Breast epithelium (tissue), 4 donors: ENCODE measurements around the gene GBA2. TPM values are rescaled to one million over a fixed set of nuclear protein-coding genes. Genes with fewer than 3 reads are reported as not detected.
A peak's percentile ranks its signal among the peaks of the same experiment; 100 is the strongest.

Source experiments
- DNase-seq, 2 donors: peaks; one replicate each; pipeline ENCODE4 v3.0.0-alpha.2; 2019; ENCODE audit warnings: low spot score in 2 of 2
- H3K27ac ChIP-seq, 2 donors: fragments of 200-600 bp; sonication (generic) in 1 of 2; one replicate each; pipeline ENCODE4 v1.5.1; 2016 to 2019; ENCODE audit warnings: mild to moderate bottlenecking in 1 of 2
- H3K27me3 ChIP-seq, 2 donors: fragments of 200-600 bp; sonication (generic) in 1 of 2; one replicate each; pipeline versions ENCODE4 v1.5.1 to v1.6.0; 2017 to 2019; ENCODE audit warnings: control low read depth in 1 of 2, mild to moderate bottlenecking in 1 of 2
- H3K36me3 ChIP-seq: fragments of 200-600 bp; one replicate; pipeline ENCODE4 v1.5.1; 2019
- H3K4me1 ChIP-seq, 2 donors: fragments of 200-600 bp; sonication (generic); one replicate each; pipeline ENCODE4 v1.5.1; 2016 to 2019; ENCODE audit warnings: control low read depth in 1 of 2
- H3K4me3 ChIP-seq, 3 donors: fragments of 200-600 bp; sonication (generic); 1 replicate in 2 of 3; 2 replicates in 1 of 3; pipeline ENCODE4 v1.5.1; 2016 to 2019; ENCODE audit warnings: mild to moderate bottlenecking in 3 of 3, moderate library complexity in 2 of 3
- H3K9me3 ChIP-seq, 2 donors: fragments of 200-600 bp; sonication (generic) in 1 of 2; one replicate each; pipeline ENCODE4 v1.5.1; 2016 to 2019; ENCODE audit warnings: control low read depth in 1 of 2
- CTCF ChIP-seq, 3 donors: fragments of 450-650 bp; IDR thresholded peaks; one replicate each; pipeline ENCODE4 v1.5.1; 2016 to 2017; ENCODE audit warnings: antibody characterized with exemption in 3 of 3, mild to moderate bottlenecking in 3 of 3, moderate library complexity in 3 of 3
- POLR2A ChIP-seq: fragments of 450-650 bp; IDR thresholded peaks from one replicate; pipeline ENCODE4 v1.6.1; 2016; ENCODE audit warnings: antibody characterized with exemption, mild to moderate bottlenecking, moderate library complexity
- POLR2AphosphoS5 ChIP-seq, 3 donors: sonication (generic); formaldehyde crosslinking; IDR thresholded peaks; one replicate each; pipeline ENCODE4 v1.6.1; 2017; ENCODE audit warnings: antibody characterized with exemption in 3 of 3
- intact Hi-C: fragments of 100-400 bp; cut with DNase I; formaldehyde crosslinking; loops from one replicate; pipeline ENCODE4 v1.15.1; 2023; ENCODE audit warnings: low total_unique reads
- total RNA-seq, 3 donors: library from RNA; depleted of rRNA; stranded (reverse); fragments of >200 nt; gene quantifications; one replicate each; pipeline ENCODE4 v1.1.0, GENCODE V29; 2016

The GBA2 gene
- total RNA-seq, 3 donors from 2014 or later = 44.5 to 63.8 (median 57.0) TPM

GRCh38 chr9:35700942-35701341, 48.1 kb downstream of the GBA2 start:
- TF ChIP-seq POLR2A (no peak), POLR2AphosphoS5 (IDR thresholded peaks at IDR 0.05) (no peak)
- H3K27me3 ChIP-seq = no peaks in the 10 kb centered on the region
- intact Hi-C loops = no loop called here
- no peak overlapping the region for H3K4me3 ChIP-seq
- H3K36me3 ChIP-seq = peaks cover 33% of the 10 kb centered on the region
- DNase-seq = no peak
- H3K4me1 ChIP-seq = no peaks in the 10 kb centered on the region
- H3K27ac ChIP-seq = no peak overlapping the region
- no peaks in the 10 kb centered on the region for H3K9me3 ChIP-seq

- intact Hi-C loops = no loop called here
- TF ChIP-seq POLR2A (no peak), CTCF (IDR thresholded peaks at IDR 0.05) (no peak), POLR2AphosphoS5 (IDR thresholded peaks at IDR 0.05) (no peak)
- H3K36me3 ChIP-seq = peaks cover 27% of the 10 kb centered on the region
- no peak for DNase-seq
- no peaks in the 10 kb centered on the region for H3K9me3 ChIP-seq
- H3K27ac ChIP-seq = no peak overlapping the region
- no peaks in the 10 kb centered on the region for H3K4me1 ChIP-seq
- H3K27me3 ChIP-seq = no peaks in the 10 kb centered on the region
- no peak overlapping the region for H3K4me3 ChIP-seq
Observed at GRCh38 chr9:35700031-35700430, 49.0 kb downstream of the GBA2 start.

GRCh38 chr9:35698231-35698630, 50.8 kb downstream of the GBA2 start:
- TF ChIP-seq CTCF (IDR thresholded peaks at IDR 0.05) (no peak), POLR2AphosphoS5 (IDR thresholded peaks at IDR 0.05) (no peak), POLR2A (no peak)
- Histone ChIP-seq H3K4me1 (no peaks in the 10 kb centered on the region), H3K4me3 (no peak overlapping the region), H3K27me3 (no peaks in the 10 kb centered on the region), H3K9me3 (no peaks in the 10 kb centered on the region), H3K36me3 (peaks cover 17% of the 10 kb centered on the region), H3K27ac (peak overlapping the region; percentile 8 to 66)
- intact Hi-C loops = no loop called here
- DNase-seq = no peak

GRCh38 chr9:35697486-35697885, 51.5 kb downstream of the GBA2 start:
- TF ChIP-seq CTCF (IDR thresholded peaks at IDR 0.05) (no peak), POLR2A (no peak), POLR2AphosphoS5 (IDR thresholded peaks at IDR 0.05) (no peak)

GRCh38 chr9:35696520-35697215, 52.4 kb downstream of the GBA2 start:
- TF ChIP-seq CTCF (IDR thresholded peaks at IDR 0.05) (peak; percentile 51 to 74 (median 71)), POLR2A (no peak), POLR2AphosphoS5 (IDR thresholded peaks at IDR 0.05) (peak in 1 of 3 donors; percentile 24)
- H3K4me3 ChIP-seq = no peak overlapping the region

More at GRCh38 chr9:35697486-35697885, 51.5 kb downstream of the GBA2 start:
- Histone ChIP-seq H3K27me3 (no peaks in the 10 kb centered on the region), H3K4me3 (no peak overlapping the region), H3K9me3 (no peaks in the 10 kb centered on the region), H3K27ac (peak overlapping the region; percentile 20 to 66), H3K4me1 (no peaks in the 10 kb centered on the region), H3K36me3 (peaks cover 17% of the 10 kb centered on the region)
- no peak for DNase-seq
- intact Hi-C loops = no loop called here

More at GRCh38 chr9:35696520-35697215, 52.4 kb downstream of the GBA2 start:
- intact Hi-C loops = loop anchor here (1.0 kb wide), 1 partner anchor 33 kb away; no protein-coding TSS in a partner anchor
- peaks cover 17% of the 10 kb centered on the region for H3K36me3 ChIP-seq
- H3K27me3 ChIP-seq = no peaks in the 10 kb centered on the region
- H3K4me1 ChIP-seq = no peaks in the 10 kb centered on the region
- peak in 1 of 2 donors; percentile 54 for DNase-seq
- no peaks in the 10 kb centered on the region for H3K9me3 ChIP-seq
- H3K27ac ChIP-seq = peak overlapping the region; percentile 36 to 66
